ENCODE results near the gene ZMIZ1.
"Not testable (repeated sequence)": the region's sequence is repeated elsewhere in the genome, so short reads cannot be mapped to it uniquely, and the experiment has no call there.

ZMIZ1 gene

DNA sequence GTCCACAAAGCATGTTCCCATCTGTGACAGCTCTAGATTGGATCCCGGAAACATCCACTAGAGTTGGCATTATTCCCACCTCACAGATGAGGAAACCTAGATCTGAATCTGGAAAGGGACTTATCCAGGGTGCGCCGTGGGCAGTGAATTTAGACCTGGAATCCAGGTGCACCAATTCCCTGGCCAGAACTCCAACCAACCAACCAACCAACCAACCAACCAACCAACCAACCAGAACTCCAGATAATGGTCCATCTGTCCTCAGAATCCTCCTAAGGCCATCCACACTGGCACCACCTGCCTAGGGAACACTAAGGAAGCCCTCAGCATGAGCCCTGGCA is 42.0 kb upstream of the ZMIZ1 start:
- no peak for DNase-seq (ENCODE audit: insufficient read length, low spot score)
- no peak for FAIRE-seq
- no peak for TF ChIP-seq POLR2A (IDR thresholded peaks at IDR 0.05; ENCODE audit: low read depth, low read length)

GRCh38 chr10:79027147-79028055 is 41.4 kb upstream of the ZMIZ1 start:
- DNase-seq (ENCODE audit: insufficient read length, low spot score), result no peak
- FAIRE-seq, result no peak
- TF ChIP-seq POLR2A (IDR thresholded peaks at IDR 0.05; ENCODE audit: low read depth, low read length), result no peak

- no peak for FAIRE-seq
- no peak for DNase-seq (ENCODE audit: insufficient read length, low spot score)
- TF ChIP-seq POLR2A (IDR thresholded peaks at IDR 0.05; ENCODE audit: low read depth, low read length), result no peak
These were observed 40.7 kb upstream of the ZMIZ1 start for GRCh38 chr10:79028056-79028430.

GRCh38 chr10:79028451-79029010 is 40.2 kb upstream of the ZMIZ1 start:
- FAIRE-seq (no peak), DNase-seq (ENCODE audit: insufficient read length, low spot score) (no peak)
- no peak for TF ChIP-seq POLR2A (IDR thresholded peaks at IDR 0.05; ENCODE audit: low read depth, low read length)

GRCh38 chr10:79029478-79030390 is 39.0 kb upstream of the ZMIZ1 start:
- FAIRE-seq (no peak), DNase-seq (ENCODE audit: insufficient read length, low spot score) (no peak)
- no peak for TF ChIP-seq POLR2A (IDR thresholded peaks at IDR 0.05; ENCODE audit: low read depth, low read length)

DNA sequence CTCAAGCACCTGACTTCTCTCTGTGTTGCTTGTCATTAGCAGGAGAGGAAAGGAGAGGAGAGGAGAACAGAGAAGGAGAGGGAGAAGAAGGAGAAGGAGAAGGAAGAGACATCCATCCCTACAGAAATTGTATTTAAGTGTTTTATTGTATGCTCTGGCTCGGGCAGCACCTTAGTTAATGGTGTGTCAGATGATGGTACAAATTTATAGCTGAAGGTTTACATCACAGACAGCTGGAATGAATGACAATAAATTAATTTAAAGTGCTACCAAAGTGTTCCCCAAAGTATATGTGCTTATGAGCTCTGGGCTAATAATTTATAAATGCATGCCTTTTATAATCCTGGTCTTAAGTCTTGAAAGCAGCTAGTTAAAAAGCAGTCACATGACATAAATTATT is 38.1 kb upstream of the ZMIZ1 start:
- no peak for TF ChIP-seq POLR2A (IDR thresholded peaks at IDR 0.05; ENCODE audit: low read depth, low read length)
- FAIRE-seq, result no peak
- no peak for DNase-seq (ENCODE audit: insufficient read length, low spot score)

DNA sequence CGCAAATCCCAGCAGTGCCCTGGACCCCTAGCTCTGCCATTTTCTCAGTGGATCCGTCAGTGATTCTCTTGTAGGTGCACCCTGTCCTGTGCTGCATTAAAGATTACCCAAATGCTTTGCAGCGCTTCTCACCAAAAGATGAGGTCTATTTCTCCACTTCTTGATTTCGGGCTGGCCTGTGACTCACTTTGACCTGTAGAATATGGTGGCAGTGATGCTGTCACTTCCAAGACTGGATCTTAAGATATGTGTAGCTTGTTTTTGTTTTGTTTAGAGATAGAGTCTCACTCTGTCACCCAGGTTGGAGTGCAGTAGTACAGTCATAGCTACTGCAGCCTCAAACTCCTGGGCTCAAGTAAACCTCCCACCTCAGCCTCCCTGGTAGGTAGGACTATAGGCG is 37.0 kb upstream of the ZMIZ1 start:
- FAIRE-seq, result no peak
- TF ChIP-seq POLR2A (IDR thresholded peaks at IDR 0.05; ENCODE audit: low read depth, low read length), result no peak
- DNase-seq (ENCODE audit: insufficient read length, low spot score), result no peak

DNA sequence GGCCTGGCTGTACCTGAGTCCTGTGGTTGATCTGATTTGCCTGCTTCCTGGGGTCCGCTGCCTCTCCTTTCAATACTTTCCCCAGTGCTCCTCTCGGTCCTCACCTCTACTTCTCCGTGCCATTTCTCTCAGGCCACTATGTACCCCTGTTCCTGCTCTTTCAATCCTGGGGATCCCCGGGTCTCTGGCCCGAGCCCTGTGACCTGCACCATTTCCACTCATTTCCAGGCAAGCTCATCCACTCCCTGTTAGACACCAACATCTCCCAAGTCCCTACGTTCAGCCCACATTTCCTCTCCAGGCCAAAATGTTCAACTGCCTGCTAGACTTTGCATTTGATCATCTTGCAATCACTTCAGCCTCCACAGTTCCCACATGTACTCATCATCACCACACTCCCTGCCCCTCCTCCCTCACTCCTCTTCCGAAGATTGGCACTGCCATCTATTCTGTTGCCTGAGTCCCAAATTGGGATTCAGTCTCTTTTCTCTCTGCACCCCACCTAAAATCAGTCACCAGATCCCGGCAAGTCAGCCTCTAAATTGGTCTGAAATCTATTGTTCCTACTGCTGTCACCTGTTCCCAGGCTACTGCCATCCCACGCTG is 34.4 kb upstream of the ZMIZ1 start:
- DNase-seq (ENCODE audit: insufficient read length, low spot score), result no peak

GRCh38 chr10:79036416-79036815 is 32.4 kb upstream of the ZMIZ1 start:
- not testable (repeated sequence) for DNase-seq (ENCODE audit: insufficient read length, low spot score); FAIRE-seq

More for the DNA sequence above, 34.4 kb upstream of the ZMIZ1 start:
- no peak for TF ChIP-seq POLR2A (IDR thresholded peaks at IDR 0.05; ENCODE audit: low read depth, low read length)
- FAIRE-seq, result no peak

- no peak for FAIRE-seq
- TF ChIP-seq POLR2A (IDR thresholded peaks at IDR 0.05; ENCODE audit: low read depth, low read length), result no peak
- no peak for DNase-seq (ENCODE audit: insufficient read length, low spot score)
These were observed 30.5 kb upstream of the ZMIZ1 start for GRCh38 chr10:79038104-79038840.

- no peak for FAIRE-seq
- no peak for DNase-seq (ENCODE audit: insufficient read length, low spot score)
- TF ChIP-seq POLR2A (IDR thresholded peaks at IDR 0.05; ENCODE audit: low read depth, low read length), result no peak
These were observed 29.9 kb upstream of the ZMIZ1 start for GRCh38 chr10:79038841-79039201.

DNA sequence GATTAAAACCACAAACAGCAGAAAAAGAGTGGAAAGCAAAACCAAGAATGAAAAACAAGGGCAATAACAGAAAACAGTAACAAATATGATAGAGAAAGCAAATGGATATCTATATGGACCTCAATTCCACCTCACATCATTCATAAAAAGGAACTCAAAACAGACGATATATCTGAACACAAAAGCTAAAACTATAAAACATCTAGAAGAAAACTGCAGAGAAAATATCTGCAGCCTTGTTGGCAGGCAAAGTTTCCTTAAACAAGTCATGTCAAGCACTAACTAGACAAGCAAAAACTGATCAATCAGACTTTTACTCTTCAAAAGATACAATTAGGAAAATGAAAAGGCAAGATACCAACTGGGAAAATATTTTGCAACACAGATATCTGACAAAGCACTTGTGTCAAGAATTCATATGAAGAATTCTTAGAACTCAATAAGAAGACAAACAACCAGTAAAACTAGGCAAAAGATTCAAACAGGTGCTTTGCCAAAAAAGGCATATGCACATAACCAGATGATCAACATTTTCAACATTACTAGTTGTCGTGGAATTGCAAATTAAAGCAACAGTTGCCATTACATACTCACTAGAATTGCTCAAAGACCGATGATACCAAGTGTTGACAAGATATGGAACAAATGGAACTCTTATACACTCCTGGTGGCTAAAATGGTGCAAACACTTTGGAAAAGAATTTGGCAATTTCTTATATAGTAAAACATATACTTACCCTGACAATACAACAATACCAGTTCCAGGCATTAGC is 25.9 kb upstream of the ZMIZ1 start:
- FAIRE-seq, result peak; percentile 30
- no peak for TF ChIP-seq POLR2A (IDR thresholded peaks at IDR 0.05; ENCODE audit: low read depth, low read length)

More for the DNA sequence above, 25.9 kb upstream of the ZMIZ1 start:
- no peak for DNase-seq (ENCODE audit: insufficient read length, low spot score)
